Measurements from ENCODE around the gene DNAJB8. TPM values are rescaled to one million over a fixed set of nuclear protein-coding genes. Genes with fewer than 3 reads are reported as not detected.

DNAJB8 gene
- total and polyA plus RNA-seq, 12 donors = not detected

DNA sequence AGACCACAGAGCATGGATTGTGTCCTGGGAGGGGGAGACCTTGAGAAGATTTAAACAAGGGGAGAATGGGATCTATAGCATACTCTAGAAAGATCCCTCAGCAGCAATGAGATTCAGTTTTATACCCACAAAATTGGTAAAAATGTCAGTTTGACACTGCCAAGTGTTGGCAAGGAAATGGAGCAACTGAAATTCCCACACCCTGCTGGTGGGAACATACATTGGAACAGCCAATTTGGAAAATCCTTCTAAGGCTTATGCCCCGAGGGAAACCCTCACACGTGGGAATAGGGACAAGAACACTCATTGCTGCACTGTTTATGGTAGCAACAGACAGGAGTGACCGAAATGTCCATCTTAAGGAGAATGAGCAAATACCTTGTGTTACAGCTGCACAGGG lies 5.0 kb upstream of the DNAJB8 start:
- Histone ChIP-seq H3K4me3 (no peak overlapping the region), H3K27me3 (peaks cover 0 to 46% (median 14%) of the 10 kb centered on the region in 7 donors), H3K27ac (no peak overlapping the region), H3K9me3 (no peaks in the 10 kb centered on the region), H3K4me1 (no peaks in the 10 kb centered on the region), H3K36me3 (no peaks in the 10 kb centered on the region)
- DNase-seq (no peak), ATAC-seq (no peak)
- WGBS, 2 donors = 86 to 91% methylated on average over 3 of the region's 3 CpGs
- TF ChIP-seq, protein P1, sequence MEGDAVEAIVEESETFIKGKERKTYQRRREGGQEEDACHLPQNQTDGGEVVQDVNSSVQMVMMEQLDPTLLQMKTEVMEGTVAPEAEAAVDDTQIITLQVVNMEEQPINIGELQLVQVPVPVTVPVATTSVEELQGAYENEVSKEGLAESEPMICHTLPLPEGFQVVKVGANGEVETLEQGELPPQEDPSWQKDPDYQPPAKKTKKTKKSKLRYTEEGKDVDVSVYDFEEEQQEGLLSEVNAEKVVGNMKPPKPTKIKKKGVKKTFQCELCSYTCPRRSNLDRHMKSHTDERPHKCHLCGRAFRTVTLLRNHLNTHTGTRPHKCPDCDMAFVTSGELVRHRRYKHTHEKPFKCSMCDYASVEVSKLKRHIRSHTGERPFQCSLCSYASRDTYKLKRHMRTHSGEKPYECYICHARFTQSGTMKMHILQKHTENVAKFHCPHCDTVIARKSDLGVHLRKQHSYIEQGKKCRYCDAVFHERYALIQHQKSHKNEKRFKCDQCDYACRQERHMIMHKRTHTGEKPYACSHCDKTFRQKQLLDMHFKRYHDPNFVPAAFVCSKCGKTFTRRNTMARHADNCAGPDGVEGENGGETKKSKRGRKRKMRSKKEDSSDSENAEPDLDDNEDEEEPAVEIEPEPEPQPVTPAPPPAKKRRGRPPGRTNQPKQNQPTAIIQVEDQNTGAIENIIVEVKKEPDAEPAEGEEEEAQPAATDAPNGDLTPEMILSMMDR (IDR thresholded peaks at IDR 0.05) = no peak
- intact Hi-C loops (cut with DNase I) = no loop called here

DNA sequence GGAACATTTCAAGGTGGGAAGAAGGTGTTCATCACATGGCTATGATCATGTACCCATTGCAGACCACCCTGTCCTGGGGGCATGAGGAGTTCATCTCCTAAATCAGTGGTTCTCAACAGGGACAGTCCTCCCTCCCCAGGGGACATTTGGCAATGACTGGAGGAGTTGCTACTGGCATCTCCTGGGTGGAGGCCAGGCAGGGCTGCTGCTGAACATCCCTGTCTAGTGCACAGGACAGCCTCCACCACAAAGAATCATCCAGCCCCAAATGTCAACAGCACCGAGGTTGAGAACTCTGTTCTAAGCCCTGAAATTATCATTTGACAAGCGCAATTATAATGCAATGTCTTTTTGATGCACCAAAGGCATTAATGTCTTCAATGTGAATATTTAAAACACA lies 4.4 kb upstream of the DNAJB8 start:
- H3K4me3 ChIP-seq = no peak overlapping the region
- no peak for ATAC-seq
- no peak for DNase-seq
- no peaks in the 10 kb centered on the region for H3K4me1 ChIP-seq
- no peak overlapping the region for H3K27ac ChIP-seq
- peaks cover 0 to 50% (median 14%) of the 10 kb centered on the region in 7 donors for H3K27me3 ChIP-seq
- intact Hi-C loops (cut with DNase I) = no loop called here
- no peaks in the 10 kb centered on the region for H3K9me3 ChIP-seq
- WGBS, 2 donors = 86 to 88% methylated on average over 2 of the region's 2 CpGs
- H3K36me3 ChIP-seq = no peaks in the 10 kb centered on the region
- TF ChIP-seq, protein P1 (IDR thresholded peaks at IDR 0.05) = no peak

DNA sequence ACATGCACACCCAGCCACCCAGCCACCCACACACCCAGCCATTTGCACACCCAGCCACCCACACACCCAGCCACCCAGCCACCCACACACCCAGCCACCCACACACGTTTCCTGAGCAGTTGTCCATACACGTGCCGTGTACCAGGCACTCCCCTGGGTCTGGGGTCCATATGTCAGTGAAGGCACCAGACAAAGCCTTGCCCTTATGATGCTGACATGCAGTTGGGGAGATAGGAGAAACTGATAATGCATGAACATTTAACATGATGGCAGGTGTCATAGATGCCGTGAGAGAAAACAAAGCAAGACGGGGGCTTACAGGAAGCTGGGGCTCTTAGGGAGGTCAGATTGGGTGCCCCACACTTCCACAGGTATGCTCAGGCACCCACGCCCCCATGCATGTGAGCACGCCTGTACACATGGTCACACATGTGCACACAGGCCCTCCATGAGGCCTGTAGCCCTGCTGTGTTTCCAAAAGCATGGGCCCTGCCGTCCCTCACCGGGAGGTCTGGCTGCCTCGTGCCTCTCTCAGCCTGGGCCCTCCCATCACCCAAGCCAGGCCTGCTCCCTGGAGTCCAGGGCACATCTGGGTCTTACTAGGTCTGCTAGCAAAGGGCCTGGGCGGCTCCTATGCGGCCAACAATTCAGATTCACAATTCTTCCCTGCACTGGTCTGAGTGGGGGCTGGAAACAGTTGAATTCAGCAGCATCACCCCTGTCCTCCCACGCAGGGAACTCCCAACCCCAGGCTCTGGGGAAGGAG lies 3.6 kb upstream of the DNAJB8 start:
- Histone ChIP-seq H3K9me3 (no peaks in the 10 kb centered on the region), H3K36me3 (no peaks in the 10 kb centered on the region), H3K27ac (no peak overlapping the region), H3K4me3 (no peak overlapping the region), H3K27me3 (peaks cover 0 to 52% (median 11%) of the 10 kb centered on the region in 7 donors), H3K4me1 (no peaks in the 10 kb centered on the region)
- no peak for DNase-seq
- 72 to 74% methylated on average over 13 of the region's 13 CpGs for WGBS, 2 donors
- intact Hi-C loops (cut with DNase I) = no loop called here
- TF ChIP-seq, protein P1 (IDR thresholded peaks at IDR 0.05) = no peak
- ATAC-seq = no peak

DNA sequence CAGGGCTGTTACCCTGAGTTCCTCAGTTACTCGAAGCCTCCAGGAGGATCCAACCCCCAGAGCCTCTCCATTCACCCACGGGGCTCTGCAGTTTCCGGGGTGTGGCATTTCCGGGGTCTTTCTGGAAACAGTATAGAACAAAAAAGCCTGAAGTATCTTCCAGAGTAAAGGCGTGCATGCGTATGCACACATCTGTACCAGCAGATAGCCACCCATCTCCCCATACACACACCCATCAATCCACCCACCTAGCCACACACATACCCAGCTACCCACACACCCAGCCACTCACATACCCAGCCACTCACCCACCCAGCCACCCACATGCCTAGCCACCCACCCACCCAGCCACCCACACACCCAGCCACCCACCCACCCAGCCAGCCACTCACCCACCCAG lies 2.9 kb upstream of the DNAJB8 start:
- Histone ChIP-seq H3K9me3 (no peaks in the 10 kb centered on the region), H3K36me3 (no peaks in the 10 kb centered on the region), H3K4me3 (no peak overlapping the region), H3K4me1 (no peaks in the 10 kb centered on the region), H3K27ac (no peak overlapping the region), H3K27me3 (peaks cover 0 to 52% (median 9%) of the 10 kb centered on the region in 7 donors)
- intact Hi-C loops (cut with DNase I) = no loop called here
- WGBS, 2 donors = 78 to 85% methylated on average over 6 of the region's 6 CpGs
- TF ChIP-seq, protein P1 (IDR thresholded peaks at IDR 0.05) = no peak
- no peak for DNase-seq
- ATAC-seq = no peak
